SIG-M5 treated with dmso at 0.1 percent for 504 hours (cell line): ENCODE data around the gene THADA.

Experiments used
- DNase-seq: peaks from one replicate; lab custom pipeline; 2025; ENCODE audit not compliant: unreplicated experiment; lab: John Stamatoyannopoulos, UW

THADA gene

GRCh38 chr2:43363120-43363519 is 232.7 kb downstream of the THADA start:
- DNase-seq: no peak

DNA sequence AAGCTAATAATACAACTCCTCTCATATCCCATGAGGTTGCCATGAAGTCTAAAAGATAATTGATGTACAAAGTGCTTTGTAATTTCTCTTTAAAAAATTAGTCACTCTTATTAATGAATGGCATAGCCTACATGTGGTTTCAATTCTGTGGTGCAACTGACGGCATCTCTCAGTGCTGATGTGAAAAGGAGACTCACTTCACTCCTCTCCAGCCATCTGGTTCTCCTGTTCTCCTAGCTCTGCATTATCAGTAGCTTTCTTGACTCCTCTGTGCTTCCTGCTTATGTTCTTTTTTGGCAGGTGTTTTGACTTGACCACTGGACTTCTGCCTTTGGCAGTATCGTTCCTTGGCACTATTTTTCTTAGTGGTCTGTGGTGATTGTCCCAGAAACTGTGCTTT is 234.6 kb downstream of the THADA start:
- no peak for DNase-seq

- no peak for DNase-seq
Measured at GRCh38 chr2:43360137-43360536, 235.7 kb downstream of the THADA start.

DNA sequence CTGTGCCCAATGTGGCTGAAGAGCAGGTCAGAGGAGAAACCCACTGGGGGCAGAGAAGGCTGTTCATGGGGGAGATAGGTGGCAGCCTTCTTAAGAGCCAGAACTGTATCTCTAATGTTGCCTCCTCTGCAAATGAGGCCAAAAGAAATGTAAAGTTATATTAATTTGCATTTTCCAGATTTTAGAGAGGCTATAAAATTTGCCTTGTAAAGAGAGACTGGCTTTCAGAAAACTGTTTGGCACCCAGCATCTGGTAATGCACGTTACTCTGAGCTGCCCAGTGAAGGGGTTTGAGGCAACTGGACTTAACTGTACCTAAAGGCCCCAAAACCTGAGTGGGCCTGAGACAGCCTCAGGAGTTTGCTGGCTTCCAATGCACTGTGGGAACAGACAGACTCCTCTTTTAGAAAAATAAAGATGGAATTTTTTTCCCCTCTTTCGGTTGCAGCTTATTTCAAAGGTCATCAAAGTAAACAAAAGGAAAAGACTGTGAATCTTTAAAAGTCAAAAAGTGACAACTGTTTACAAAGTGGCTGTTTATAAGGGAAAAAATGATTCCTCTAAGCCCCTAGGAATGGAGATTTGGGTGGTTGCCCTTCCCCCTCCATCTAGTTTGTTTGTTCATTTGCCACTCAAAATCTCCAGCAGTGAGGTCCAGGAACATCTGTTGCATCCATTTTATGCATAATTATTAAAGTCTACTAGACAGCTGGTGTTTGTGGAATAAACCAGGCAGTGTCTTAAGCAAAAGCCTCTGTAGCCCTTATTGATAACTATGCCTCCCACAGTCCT is 237.2 kb downstream of the THADA start:
- no peak for DNase-seq

GRCh38 chr2:43356774-43357173 is 239.1 kb downstream of the THADA start:
- DNase-seq: no peak

DNA sequence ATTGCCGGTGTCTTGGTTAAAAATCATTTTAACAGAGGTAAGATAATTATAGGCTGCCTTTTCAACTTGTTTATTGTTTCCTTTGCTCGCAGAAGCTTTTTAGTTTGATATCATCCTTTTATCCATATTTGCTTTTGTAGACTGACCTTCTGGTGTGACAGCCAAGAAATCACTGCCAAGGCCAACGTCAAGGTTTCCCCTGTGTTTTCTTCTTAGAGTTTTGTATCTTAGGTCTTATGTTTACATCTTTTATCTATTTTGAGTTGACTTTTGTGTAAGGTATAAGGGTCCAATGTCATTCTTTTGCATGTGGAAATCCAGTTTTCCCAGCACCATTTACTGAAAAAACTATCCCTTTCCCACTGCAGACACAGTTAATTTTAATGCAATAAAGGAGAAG is 240.4 kb downstream of the THADA start:
- no peak for DNase-seq

DNA sequence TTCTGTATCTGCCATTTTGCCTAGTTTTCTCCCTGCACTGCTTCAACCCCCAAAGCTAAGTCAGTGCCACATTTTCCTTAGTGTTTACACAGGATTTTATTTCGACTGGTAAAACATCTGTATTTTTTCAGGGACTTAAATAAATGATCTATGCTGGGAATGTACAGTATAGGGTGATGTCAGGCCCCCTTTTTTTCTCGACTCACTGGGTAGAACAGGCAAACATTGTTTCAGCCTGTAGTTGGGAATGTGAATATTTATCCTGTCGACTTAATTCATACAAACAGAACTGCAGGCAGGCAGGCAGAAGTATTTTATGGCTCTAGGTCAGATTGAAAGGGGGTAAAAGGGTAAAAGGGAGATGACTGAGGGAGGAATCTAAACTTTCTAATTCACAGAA is 245.9 kb downstream of the THADA start:
- DNase-seq: no peak

DNA sequence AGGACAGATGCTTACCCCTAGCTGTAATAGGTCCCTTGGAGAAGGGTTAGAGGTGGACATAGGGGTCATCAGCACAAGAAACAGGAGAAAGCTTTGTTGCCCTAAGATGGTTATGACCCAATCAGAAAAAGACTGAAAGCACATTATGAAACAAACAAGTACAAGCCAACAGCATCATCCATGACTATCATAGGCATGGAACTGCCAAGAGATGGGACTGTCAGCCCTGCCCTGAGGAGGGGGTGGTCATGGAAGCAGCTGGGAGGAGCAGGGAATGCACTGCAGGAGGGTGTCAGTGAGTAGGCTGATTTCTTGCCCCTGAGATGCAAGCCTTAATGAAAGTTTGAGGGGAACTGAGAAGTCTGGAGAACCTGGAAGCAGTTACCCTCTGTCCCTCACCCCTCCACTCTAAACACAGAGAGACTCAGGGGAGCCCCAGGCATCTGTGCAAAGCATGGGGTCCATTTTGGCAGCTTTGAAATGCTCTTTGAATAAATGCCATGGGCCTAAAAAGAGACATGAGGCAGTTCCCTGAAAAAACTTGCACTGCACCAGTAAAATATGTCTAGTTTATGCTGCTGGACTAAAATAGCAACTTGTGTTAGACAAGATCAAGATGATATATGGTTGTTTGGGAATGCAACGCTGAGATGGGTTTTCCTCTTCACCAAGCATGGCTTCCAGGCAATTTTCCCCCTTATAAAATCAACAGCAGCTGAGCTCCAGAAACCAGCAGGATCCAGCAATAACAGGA is 246.8 kb downstream of the THADA start:
- DNase-seq: no peak

DNA sequence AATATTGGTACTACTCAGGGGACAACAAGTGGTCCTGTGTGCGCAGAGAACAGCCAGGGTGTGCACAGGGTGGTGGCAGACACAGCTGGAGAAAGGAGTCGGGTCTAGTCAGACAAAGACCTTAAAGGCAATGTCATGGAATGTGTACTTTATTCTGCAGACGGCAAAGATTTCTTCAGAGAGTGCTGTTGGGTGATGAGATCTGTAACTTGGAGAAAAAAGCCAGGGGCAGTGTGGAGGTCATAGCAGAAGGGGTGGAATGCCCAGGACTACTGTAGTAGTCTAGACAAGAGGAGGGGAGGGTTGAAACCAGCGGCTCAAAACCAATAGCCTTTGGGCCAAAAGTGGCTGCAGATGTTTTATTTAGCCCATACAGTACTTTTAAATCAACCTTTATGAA is 248.1 kb downstream of the THADA start:
- no peak for DNase-seq

- no peak for DNase-seq
Measured at GRCh38 chr2:43346602-43347567, 249.0 kb downstream of the THADA start.

DNA sequence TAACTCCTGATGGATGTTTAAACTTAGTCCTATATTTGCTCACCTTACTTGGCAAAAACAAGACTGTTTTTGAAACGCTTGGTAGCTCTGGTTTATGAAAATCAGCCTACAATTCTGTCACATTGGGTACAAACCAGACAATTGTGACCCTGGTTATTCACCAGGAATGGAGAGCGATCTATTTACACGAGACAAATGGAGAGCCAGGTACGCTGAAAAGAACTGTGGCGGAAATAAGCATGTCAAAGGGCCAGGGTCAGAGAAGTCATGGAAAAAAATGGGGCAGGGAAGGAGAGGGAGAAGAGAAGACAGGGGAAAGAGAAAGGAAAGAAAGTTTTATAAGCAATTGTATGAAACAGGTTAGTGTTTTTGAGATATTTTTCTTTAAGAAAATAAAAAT is 250.0 kb downstream of the THADA start:
- no peak for DNase-seq

- no peak for DNase-seq
Measured at GRCh38 chr2:43345391-43345813, 250.4 kb downstream of the THADA start.

GRCh38 chr2:43344868-43345373 is 250.9 kb downstream of the THADA start:
- no peak for DNase-seq

GRCh38 chr2:43343573-43344304 is 252.1 kb downstream of the THADA start:
- DNase-seq: no peak

DNA sequence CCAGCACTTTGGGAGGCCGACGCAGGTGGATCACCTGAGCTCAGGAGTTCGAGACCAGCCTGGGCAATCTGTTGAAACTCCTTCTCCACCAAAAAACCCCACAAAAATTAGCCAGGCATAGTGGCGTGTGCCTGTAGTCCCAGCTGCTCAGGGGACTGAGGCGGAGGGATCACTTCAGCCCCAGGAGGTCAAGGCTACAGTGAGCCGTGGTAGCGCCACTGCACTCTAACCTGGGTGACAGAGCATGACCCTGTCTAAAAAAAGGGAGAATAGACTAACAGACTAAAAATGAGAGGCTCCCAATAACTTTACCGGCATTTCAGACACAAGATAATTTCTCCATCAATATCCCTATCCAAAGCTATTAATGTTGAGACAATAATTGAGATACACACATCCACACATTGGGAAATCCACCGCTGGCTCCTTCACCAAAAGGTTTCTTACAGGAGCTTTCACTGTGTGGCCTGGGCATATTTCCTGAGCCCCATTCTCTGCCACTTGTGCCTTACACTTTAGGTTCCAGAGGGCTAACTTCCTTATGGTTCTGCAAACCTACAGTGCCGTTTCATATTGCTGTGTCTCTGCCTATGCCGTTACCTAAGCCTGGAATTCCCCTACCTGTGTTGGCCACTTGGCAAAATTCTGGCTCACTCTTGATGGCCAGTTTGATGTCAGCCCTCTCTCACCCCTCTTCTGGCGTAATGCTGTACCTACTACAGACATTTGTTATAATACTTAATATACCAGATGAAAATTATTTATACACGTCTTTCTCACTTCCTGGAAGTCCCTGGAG is 253.7 kb downstream of the THADA start:
- DNase-seq: no peak

- no peak for DNase-seq
Measured at GRCh38 chr2:43340945-43341356, 254.9 kb downstream of the THADA start.

DNA sequence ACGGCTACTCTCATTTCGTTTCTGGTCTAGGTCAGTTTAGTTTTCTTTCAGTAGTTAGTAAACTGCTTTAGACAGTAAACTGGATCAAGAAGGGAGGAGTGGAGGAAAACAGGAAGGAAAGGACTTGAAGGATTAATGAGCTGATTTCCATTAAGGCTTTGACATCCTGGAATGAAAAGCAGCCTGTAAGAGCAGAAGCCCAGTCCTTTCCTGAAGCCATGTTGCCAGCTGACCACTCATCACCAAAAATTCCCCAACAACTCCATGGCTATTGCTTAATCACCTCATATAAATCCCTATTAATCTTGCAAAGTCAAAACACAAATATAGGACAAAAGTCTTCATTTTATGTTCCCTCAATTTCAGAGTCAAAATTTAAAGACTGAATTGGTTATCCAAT is 255.8 kb downstream of the THADA start:
- DNase-seq: no peak

DNA sequence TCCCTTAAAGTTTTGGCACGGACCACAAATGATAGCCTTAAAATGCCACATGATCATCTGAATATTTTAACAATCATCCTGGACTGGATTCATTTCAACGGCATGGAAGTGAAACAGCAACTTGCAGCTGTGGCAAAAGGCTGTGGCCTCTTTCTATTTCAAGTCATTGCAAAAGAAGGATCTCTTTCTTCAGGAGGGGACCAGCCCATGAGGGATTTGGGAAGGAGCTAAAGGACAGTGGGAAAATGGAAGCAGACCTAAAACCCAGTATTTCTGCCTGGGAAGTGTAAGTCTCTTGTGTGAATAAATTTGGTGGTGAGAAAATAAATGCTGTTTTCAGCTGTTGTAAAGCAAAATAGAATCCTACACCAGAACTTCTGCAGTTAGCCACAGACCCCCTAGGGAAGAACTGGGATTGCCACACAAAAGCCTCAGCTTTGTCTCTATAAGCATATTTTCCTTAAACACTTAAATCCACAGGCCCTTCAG is 262.1 kb downstream of the THADA start:
- peak; percentile 94 for DNase-seq

GRCh38 chr2:43333101-43333655 is 262.7 kb downstream of the THADA start:
- no peak for DNase-seq
